ENCODE measurements around the gene BOD1. TPM values are rescaled to one million over a fixed set of nuclear protein-coding genes. Genes with fewer than 3 reads are reported as not detected.

Gene BOD1
- total and polyA plus RNA-seq, 7 donors: 57.0 to 295 (median 120) TPM

DNA sequence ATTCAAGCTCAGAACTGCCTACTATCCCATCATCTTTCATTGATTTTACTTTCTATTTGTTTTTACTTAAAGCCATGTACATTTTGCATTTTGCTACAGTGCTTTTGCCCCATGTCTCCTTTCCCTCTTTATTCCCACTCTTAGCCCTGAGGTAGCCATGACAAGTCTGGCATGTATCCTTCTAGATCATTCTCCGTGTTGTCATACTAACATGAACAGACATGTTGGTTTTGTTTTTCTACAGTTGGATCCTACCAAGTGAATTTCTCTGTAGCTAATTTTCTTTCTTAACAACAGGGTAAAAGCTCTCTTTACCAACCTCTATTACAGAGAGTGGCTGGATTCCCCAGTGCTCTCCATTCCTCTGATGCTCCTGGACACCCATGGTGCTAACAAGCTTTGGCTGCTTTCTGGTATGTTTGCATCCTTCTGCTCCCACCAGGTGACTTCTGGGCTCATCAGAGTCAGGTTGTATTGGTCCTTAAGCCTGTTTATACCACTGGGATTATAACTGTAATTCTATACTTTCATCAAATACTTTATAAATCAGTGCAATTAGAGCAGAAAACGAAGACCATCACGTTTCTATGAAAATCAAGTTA lies 38.8 kb upstream of the BOD1 start:
- TF ChIP-seq, protein P1, sequence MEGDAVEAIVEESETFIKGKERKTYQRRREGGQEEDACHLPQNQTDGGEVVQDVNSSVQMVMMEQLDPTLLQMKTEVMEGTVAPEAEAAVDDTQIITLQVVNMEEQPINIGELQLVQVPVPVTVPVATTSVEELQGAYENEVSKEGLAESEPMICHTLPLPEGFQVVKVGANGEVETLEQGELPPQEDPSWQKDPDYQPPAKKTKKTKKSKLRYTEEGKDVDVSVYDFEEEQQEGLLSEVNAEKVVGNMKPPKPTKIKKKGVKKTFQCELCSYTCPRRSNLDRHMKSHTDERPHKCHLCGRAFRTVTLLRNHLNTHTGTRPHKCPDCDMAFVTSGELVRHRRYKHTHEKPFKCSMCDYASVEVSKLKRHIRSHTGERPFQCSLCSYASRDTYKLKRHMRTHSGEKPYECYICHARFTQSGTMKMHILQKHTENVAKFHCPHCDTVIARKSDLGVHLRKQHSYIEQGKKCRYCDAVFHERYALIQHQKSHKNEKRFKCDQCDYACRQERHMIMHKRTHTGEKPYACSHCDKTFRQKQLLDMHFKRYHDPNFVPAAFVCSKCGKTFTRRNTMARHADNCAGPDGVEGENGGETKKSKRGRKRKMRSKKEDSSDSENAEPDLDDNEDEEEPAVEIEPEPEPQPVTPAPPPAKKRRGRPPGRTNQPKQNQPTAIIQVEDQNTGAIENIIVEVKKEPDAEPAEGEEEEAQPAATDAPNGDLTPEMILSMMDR (IDR thresholded peaks at IDR 0.05): no peak
- no peaks in the 10 kb centered on the region for H3K36me3 ChIP-seq (ENCODE audit: insufficient read depth in 1 of 2, low read depth in 1 of 2)
- no peak overlapping the region for H3K4me3 ChIP-seq
- intact Hi-C loops (cut with DNase I): no loop called here
- WGBS, 3 donors: 79 to 86% (median 83%) methylated on average over 3 of the region's 3 CpGs
- H3K27ac ChIP-seq: no peak overlapping the region
- H3K9me3 ChIP-seq: peaks cover 5% of the 10 kb centered on the region
- ATAC-seq (no peak), DNase-seq (no peak)
- peaks cover 15% of the 10 kb centered on the region for H3K4me1 ChIP-seq
- H3K27me3 ChIP-seq (ENCODE audit: insufficient read depth in 3 of 3, low read length in 2 of 3): no peaks in the 10 kb centered on the region

DNA sequence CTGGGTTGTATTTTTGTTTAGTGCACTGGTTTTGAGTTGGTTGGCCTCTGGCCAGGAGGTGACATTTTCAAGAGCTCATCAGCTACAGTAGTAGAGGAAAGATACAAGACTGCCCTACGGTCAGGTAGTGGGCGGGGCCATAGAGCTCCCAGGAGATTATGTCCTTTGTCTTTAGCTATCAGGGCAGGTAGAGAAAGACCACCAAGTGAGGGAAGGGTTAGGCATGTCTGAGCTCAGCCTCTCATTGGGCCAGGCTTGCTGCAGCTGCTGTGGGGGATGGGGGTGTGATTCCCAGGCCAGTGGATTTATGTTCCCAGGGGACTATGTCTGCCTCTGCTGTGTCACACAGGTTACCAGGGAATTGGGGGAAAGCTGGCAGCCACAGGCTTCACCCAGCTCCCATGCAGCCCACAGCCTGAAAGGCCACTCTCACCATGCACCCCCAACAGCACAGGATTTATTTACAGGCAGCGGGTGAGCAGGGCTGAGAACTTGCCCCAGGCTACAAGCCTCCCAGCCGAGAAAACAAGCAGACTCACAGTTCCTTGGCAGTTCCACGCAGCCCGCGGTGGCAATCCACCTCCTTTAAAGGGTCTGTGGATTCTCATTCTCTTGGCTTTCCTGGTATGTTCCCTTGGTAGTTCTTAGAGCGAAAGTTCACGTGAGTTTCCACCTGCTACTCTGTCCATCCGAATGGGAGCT lies 37.5 kb upstream of the BOD1 start:
- Histone ChIP-seq H3K27ac (no peak overlapping the region), H3K4me1 (peaks cover 14% of the 10 kb centered on the region), H3K27me3 (ENCODE audit: insufficient read depth in 3 of 3, low read length in 2 of 3) (no peaks in the 10 kb centered on the region), H3K36me3 (ENCODE audit: insufficient read depth in 1 of 2, low read depth in 1 of 2) (no peaks in the 10 kb centered on the region), H3K9me3 (peaks cover 5% of the 10 kb centered on the region), H3K4me3 (no peak overlapping the region)
- DNase-seq (no peak), ATAC-seq (no peak)
- 85 to 94% (median 91%) methylated on average over 10 of the region's 10 CpGs for WGBS, 3 donors
- intact Hi-C loops (cut with DNase I): no loop called here
- TF ChIP-seq, protein P1 (IDR thresholded peaks at IDR 0.05): no peak

DNA sequence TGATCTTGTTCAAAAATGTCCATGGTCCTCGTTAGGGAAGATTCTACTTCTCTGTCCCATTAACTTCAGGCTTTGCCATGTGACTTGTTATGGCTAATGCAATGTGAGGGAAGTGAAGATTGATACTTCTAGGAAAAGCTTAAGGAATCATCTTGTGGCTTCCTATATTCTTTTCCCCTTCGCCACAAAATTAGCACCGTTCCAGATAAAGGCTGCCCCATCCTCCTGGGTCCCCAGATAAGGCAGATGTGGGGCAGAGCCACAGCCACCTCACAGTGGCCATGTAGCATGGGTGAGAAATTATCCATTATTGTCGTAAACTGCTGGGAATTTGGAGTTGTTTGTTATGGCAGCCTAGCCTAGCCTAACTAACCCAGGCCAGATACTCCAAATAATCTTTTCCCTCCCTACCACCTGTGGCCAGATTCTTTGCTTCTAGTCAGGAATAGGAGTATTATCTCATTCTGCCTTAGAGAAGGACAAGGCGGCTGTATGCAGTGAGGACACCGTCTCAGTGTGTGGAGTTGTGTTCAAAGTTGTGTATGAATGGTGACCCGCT lies 31.9 kb upstream of the BOD1 start:
- H3K27ac ChIP-seq: no peak overlapping the region
- H3K9me3 ChIP-seq: peaks cover 5% of the 10 kb centered on the region
- no peak overlapping the region for H3K4me3 ChIP-seq
- H3K4me1 ChIP-seq: no peaks in the 10 kb centered on the region
- TF ChIP-seq, protein P1 (IDR thresholded peaks at IDR 0.05): no peak
- DNase-seq (no peak), ATAC-seq (no peak)
- no peaks in the 10 kb centered on the region for H3K27me3 ChIP-seq (ENCODE audit: insufficient read depth in 3 of 3, low read length in 2 of 3)
- H3K36me3 ChIP-seq (ENCODE audit: insufficient read depth in 1 of 2, low read depth in 1 of 2): no peaks in the 10 kb centered on the region
- intact Hi-C loops (cut with DNase I): no loop called here
- 91 to 92% (median 92%) methylated on average over 7 of the region's 7 CpGs for WGBS, 3 donors

DNA sequence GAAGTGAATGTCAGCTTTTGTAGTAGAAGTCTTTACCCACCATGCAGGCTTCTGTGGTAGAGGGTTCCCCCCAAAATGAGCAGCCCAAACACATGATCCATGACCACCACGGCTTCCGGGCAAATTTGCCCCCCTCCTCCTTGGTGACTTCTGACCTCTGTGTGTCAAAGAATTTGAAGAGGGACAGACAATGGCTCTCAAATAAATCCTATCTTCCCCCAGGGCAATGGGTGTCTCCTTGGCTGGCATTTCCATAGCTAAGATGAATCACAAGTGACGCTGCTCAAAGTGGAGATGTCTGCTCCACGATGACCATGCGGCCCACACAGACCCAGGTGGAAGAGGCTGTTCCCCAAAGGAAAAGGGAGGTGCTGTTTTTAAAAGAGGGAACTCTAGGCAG lies 30.2 kb upstream of the BOD1 start:
- H3K4me1 ChIP-seq: no peaks in the 10 kb centered on the region
- no peak overlapping the region for H3K27ac ChIP-seq
- DNase-seq: no peak
- intact Hi-C loops (cut with DNase I): no loop called here
- ATAC-seq: no peak
- H3K27me3 ChIP-seq (ENCODE audit: insufficient read depth in 3 of 3, low read length in 2 of 3): no peaks in the 10 kb centered on the region
- no peaks in the 10 kb centered on the region for H3K36me3 ChIP-seq (ENCODE audit: insufficient read depth in 1 of 2, low read depth in 1 of 2)
- H3K4me3 ChIP-seq: no peak overlapping the region
- H3K9me3 ChIP-seq: no peaks in the 10 kb centered on the region
- TF ChIP-seq, protein P1 (IDR thresholded peaks at IDR 0.05): no peak
- WGBS, 3 donors: 79 to 92% (median 92%) methylated on average over 5 of the region's 5 CpGs

Data from psoas muscle (tissue), 8 donors.